Left forelimb (tissue), 1 donor: ENCODE results near the gene KLC4.
"Not testable (repeated sequence)": the region's sequence is repeated elsewhere in the genome, so short reads cannot be mapped to it uniquely, and the experiment has no call there.

Experiments
- DNase-seq: peaks from one replicate; pipeline ENCODE4 v3.0.0-alpha.2; 2018; ENCODE audit warnings: low spot score

KLC4 gene

DNA sequence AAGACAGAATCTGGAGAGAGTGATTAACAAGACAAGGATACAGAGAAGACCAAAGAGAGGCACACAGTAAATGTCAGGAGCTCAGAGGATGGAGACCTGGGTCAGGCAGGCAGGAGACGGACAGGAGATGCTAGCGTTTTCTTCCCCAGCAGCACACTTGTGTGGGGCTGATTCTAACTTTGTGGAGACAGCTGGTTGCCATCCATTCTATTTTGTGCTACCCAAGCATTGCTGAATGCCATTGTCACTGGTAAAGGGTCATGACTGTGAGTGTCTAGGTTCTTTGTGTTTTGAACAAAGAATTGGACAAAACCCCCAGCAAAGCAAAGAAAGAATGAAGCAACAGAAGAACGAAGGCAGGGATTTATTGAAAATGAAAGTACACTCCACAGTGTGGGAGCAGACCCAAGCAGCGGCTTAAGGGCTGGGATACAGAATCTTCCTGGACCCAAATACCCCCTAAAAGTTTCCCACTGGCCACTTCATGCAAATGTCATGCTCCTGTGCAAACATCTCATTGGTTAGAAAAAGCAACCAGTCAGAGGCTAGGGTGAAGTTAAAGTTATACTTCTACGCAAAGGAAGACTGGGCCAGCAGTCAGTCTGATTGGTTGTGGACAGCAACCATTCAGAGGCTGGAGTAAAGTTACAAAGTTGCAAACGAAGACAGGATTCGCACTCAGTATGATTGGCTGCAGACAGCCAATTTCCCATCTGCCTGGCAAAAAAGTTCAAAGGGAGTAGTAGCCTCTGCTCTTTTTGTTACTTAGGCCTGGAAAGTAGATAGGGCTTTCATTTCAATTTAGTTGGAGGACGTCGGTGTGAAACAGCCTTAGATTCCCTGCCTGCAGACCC is 34.2 kb downstream of the KLC4 start:
- DNase-seq, result no peak

DNA sequence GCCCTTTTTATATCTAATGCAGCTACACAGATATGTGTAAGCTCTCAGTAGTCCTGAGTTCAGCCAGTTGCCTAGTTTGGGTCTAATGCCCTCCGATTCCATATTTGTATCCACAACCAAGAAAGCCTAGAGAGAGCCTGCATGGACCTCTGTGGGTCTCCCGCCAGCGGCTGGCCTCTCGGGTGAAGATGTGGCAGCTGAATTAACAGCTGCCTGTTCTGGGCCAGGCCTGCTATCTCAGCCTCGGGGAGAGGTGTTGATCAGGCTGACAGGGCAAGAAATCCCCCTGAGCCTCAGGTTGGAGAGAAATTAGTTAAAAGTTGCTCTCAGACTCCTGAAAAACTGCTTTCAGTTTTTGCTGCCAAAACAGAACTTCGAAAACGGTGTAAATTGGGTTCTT is 36.5 kb downstream of the KLC4 start:
- DNase-seq, result no peak

DNA sequence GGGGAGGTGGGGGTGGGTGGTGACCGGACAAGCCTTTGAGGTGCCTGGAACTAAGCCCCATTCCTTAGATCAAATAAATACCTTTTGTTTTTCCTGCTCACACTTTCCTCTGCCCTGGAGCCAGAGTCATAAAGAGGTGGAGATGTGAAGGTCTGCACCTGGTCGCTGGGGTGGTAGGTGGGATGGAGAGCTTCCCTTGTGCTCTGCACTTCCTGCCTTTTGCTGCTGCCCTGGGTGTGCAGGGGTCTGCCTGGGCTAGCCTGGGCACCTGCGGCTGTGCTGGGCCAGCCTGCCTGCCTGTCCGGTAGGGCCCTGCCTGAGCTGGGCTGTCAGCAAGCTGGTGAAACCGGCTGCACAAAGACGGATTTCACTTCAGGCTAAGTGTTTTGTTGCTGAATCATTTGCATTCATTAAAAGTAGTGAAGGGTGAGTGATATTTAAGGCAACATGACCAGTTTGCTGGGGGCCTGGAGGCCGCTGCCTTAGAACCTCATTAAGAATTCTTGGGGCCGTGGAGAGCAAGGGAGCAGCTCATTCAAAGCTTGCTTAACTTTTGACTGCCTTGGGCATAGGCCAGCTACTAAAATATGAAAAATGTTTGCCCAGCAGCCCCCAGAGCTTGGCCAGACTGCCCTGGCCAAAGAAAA is 37.1 kb downstream of the KLC4 start:
- no peak for DNase-seq

DNA sequence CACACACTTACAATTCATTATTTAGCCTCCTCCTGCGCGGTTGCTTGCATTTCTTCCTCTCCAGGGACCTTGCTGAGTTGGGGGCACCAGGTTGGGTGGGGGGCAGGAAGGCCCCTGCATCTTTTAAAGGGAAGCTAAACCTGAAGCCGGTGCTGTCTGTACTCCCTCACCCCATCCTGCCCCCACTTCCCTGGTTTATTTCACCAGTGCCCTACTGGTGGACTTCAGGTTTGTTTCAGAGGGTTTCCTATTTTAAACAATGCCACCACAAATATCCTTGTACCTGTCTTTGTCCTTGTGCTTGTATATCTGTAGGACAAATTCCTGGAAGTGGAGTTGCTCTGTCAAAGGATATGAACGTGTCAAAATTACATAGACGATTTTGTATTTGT is 37.7 kb downstream of the KLC4 start:
- no peak for DNase-seq

DNA sequence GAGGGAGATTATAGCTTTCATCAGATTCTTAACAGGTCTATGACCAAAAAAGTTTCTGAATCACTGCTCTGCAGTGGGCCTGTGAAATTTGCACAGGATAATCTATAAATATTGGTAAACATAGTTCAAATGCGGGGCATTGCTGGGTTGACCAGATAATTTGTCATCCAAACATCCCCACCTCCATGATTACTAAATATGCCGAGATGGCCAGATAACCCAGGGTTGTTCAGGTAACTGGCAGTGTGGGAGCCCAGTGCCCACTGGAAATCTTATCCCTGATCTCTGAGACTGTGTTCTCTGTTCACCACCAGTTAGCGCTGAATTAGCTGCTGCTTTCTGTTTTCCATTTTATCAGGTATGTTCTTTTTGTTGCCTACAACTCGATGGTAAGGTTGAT is 38.1 kb downstream of the KLC4 start:
- DNase-seq, result no peak

DNA sequence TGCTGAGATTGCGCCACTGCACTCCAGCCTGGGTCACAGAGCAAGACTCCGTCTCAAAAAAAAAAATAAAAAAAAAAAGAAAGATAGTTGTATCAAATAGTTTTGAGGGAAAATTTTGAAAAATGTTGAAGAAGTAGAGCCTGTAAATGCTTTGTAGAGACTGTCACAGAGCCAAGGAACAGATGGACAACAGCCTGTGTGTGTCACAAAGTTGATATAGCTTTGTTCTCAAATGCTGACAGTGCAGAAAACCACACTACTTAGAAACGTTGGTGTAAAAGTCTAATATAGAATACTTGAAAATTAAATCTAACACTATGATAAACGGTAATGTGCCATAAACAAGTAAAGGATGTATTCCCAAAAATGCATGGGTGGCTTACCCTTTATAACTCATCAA is 42.1 kb downstream of the KLC4 start:
- no peak for DNase-seq

DNA sequence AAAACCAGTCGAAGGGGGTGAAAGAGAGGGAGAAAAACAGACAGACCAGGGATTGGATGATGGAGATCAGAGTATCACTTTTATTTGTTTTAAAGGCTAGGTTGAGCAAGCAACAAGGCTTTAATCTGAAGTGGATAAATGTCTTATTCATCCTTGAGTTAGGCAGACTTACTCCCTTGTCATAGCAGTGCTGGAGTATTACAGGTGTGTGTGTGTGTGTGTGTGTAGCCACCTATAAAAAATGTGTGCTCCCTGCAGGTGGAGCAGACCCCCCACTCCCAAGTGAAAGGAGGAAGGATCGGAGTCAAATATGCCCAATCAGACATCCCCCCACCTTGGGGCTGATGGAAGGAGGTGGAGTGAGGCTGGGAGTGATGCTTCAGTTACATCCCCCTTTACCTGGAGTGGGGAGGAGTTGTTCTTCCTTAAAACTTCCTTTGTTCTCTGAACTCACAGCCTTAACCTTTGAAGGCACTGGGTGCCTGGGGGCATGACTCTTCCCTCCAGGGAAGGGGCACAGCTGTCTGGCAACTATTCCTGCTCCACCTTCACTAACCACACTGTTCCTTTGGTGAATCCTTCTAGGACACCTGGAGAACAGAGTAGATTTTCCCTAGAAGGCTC is 43.9 kb downstream of the KLC4 start:
- DNase-seq, result no peak

DNA sequence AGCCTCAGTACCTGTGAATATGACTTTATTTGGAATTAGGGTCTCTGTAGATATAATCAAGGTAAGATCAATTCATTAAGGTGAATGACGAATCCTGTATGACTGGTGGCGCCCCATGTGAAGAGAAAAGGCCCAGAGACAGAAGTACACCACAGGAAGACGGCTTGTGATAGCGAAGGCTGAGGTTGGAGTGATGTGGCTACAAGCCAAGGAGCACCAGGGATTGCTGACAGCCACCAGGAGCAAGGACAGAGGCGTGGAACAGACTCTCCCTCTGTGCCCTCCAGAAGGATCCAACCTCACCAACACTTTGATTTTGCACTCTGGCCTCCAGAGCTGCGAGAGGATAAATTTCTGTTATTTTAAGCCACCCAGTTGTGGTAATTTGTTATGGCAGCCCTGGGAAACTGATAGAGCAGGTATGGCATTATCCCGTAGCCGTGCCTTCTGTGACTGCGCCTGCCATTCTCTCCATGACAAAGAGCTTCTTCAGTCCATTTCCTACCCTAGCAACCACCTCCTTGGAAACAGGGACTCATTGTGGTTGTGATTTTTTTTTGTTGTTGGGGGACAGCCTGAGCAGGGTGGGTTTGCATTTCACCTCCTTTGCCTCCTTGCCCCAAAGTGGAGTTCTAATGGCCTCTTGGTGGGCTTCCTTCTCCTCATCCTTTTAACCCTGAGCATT is 46.2 kb downstream of the KLC4 start:
- no peak for DNase-seq

DNA sequence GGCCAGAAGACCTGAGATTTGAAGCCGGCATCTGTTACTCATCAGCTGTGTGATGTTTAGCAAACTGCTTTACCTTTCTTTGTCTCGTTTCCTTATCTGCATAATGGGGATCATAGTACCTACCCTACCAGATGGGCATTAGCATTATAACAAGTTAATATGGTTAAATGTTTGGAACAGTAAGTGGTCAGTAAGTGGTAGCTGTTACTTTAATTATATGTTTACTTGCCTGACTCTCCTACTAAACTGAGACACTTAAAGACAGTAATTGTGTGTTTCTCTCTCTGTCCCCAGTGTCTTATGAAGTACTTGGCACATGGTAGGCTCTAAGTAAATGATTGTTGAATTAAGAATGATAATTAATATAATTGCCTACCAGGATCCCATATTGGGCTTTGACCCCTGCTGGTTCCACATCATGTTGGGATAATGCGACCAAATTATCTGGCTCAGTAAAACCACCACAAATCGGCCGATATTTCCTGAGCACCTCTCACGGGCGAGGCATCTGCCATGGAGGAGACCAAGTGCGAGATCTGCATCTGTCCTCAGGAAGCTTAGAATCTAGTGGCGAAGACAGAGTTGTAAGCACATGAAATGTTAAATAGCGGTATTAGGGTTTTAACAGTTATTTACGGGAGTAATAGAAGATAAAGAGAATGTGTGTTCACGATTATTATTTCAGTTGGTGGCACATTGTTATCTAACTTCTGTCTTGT is 48.1 kb downstream of the KLC4 start:
- no peak for DNase-seq

DNA sequence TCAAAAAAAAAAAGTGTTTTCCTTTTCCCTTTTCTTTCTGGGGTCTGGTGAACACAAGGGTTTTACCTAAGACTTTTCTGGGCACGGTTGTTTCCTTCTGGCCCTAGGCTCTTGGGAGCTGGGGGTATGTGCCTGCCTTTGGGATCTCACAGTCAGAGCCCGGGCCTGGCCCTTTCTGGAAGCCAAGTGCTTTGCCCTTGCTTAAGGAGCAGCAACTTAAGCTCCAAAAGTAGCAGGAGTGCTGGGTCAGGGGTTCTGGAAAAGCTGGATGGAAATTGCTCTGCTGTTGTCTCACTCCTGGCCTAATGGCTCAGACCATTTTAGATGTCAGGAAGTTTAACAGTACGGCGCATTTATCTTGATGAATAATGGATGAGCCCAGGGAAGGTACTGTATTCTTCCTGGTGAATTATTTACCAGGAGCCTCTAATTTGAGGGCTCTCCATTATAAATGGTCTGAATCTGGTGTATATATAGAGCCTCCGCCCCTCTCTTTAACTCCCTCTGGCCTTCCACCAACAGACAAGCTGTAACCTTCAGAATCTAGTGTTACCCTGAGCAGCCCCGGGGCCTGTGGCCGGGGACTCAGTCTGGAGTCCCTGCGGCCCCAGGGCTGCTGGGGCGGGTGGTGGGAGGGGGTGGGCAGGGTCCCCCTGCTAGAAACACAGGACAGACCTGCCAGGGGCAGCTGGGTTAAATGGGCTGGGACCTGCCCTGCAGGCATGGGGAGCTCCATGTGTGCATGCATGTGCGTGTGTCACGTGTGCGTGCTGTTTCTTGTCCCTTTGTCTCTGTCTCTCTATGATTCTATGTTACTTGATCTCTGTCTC is 54.2 kb downstream of the KLC4 start:
- DNase-seq, result no peak

DNA sequence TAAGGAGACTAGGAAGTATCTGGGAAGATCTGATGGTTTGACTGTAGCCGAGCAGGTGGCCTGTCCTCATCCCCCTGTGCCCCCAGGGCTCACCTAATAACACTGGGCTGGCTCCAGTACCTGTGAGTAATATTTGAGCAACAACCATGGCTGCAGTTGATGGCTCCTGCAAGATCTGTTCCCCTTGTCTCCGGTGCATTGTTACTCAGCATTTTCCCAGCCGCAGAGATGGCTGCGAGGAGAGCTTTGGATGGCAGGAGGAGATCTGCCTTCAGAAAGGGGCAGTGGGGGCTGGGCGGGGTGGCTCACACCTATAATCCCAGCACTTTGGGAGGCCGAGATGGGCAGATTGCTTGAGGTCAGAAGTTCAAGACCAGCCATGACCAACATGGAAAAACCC is 55.9 kb downstream of the KLC4 start:
- no peak for DNase-seq

DNA sequence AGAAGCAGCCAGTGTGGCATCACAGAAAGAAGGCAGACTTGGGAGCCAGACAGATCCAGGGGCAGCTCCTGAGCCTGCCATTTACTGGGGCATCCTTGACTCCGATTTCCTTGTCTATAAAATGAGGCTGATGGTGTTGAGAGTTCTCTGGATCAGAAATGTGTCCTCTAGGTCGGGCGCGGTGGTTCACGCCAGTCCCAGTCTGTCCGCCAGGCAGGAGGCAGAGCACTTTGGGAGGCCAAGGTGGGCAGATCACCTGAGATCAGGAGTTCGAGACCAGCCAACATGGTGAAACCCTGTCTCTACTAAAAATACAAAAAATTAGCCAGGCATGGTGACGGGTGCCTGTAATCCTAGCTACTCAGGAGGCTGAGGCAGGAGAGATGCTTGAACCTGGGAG is 58.0 kb downstream of the KLC4 start:
- not testable (repeated sequence) for DNase-seq

DNA sequence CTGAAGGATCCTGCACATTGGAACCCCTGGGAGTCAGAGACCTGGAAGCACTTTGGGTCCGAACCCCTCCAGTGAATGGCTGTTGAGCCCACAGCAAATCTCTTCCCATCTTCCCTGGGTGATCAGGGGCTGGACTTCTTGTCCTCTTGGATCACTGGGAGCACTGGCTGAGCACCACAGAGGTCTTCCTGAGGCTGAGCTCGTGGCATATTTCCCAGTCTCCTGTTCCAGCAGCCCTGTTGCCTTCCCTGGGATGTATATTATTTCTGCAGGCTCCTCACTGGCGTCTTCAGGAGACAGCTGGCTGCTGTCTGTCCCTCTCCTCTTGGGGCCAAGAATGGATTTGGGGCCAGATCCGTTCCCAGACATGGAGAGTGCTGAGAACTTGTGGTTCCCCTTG is 60.1 kb downstream of the KLC4 start:
- DNase-seq, result peak; percentile 56

DNA sequence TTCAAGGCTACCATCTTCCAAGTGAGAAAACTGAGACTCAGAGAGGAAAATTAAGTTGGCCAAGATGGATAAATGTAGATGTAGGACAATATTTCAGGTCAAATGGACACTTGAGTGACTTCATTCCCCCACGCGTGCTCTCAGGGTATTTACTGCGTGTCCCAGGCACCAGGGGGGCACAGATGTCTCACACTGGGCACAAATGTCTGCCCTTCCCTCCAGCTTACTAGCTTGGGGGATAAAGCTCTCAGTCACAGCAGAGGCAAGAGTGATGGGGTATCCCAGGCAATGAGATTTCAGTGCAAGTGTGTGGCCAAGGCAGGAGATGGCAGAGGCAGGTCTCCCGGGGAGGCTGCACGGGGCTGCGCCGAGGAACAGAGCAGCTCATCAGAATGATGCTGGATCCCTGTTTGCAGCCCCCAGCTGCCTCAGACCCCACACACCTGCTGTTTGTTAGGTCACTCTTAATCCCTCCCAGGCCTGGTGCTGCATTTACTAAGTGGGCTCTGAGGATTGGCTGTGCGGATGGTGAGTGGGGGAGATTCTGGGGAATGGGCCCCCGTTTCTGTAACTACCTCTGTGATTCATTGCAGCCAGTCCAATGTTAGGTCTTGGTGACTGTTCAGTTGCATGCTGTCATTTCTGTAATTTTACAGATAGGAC is 60.8 kb downstream of the KLC4 start:
- DNase-seq, result peak; percentile 56

DNA sequence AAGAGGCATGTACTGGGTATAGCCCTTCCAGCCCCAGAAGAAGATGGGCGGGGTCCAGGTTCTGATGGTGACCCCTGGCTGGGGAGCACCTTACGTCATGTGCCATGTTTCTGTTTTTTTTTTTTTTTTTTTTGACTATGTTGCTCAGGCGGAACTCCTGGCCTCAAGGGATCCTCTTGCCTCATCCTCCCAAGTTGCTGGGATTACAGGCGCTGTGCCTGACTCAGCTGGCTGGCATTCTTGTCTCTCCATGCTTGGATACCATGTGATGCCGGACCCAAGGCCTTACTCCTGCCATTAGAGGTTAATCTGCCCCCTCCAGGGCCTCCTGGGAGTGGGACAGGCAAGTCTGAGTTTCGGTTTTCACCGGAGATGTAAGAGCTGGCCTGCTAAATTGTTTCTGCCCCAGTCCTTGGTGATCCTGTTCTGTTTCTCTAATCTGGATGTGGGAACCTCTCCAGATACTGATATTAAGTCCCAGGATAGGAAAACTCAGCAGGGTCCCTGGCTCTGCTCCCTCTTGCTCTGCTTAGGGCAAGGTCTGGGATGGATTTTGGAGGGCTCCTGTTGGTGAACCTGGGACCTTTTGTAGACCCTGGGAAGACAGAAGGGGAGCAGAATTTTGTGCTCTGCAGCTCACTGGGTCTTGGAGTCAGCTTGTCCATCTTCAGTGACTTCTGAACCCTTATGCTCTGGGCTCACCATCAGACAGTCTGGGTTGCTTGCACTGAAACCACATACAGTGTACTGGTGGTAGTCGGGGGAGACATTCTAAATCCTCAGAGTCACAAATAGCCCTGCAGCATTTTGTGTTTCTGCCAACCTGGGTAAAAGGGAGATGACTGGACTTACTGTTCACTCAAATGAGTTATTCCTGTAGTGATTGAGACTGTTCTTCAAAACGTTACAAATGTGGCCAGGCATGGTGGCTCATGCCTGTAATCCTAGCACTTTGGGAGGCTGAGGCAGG is 61.8 kb downstream of the KLC4 start:
- DNase-seq, result no peak

DNA sequence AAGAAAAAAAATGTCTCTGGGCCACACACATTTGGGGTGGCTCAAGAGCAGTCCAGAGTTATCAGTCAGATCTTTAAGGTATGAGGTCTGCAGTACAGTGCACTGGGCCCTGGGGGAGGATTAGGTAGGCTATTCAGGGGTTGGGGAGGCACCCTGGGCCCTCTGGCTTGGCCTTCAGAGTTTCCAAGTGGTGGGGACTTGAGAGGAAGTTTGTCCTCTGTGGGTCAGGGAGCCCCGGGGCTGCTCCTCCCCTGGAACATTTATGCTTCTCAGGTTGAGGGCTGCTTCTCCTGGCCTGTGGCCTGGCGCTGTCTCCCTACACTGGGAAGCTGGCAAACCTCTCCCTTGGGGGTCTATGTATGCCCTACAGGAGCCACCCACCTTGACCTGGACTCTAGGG is 62.7 kb downstream of the KLC4 start:
- DNase-seq, result no peak

DNA sequence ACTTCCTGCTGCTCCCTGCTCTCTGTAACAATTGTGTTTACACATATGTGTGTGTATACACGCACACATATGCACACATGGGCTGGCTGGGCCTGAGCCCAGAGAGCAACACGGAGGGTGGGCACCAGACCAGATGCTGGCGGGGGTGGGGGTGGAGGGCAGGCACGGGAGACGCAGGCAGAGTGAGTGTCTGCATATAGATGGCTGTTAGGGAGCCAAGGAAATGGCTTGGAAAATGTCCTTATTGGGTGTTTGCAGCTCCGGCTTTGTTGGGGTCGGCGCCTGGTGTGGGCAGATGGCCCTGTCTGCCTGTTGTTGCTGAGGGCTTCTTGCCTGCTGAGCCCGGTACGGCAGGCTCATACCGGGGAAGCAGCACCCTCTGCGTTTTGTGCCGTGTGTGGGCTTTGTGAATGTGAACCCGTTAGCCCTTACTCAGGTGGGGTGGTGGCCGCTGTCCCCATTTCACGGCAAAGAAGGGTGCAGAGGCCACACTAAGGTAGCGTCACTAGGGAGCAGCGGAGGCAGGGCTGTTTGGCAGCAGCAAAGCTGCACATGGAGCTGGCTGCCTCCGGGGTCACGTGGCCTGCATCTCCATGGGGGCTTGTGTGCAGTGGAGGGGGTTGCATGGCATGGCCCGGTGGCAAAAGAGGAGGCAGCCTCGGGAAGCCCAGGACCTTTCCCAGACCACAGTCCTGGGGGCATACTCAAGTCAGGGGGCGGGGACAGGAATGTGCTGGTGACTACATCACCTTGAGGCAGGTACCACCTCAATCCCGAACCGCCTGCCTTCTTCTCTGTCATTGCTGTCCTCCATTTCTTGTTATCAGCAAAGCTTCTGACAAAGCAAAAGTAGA is 64.3 kb downstream of the KLC4 start:
- no peak for DNase-seq

DNA sequence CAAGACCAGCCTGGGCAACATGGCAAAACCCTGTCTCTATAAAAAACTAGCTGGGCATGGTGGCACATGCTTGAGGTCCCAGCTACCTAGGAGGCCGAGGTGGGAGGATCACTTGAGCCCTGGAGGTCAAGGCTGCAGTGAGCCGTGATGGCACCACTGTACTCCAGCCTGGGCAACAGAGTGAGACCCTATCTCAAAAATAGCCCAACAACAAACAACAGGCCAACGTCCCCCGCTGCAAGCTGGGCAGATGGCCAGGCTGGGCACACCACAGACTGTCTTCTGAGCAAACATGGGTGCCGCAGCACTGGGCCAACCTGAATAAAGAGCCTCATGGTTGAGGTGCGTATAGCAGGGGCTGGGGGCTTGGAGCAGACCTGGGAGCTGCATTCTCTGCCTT is 65.0 kb downstream of the KLC4 start:
- no peak for DNase-seq
